HT-29 (cell line): Measurements from ENCODE around the gene FAM169A. TPM values are rescaled to one million over a fixed set of nuclear protein-coding genes. Genes with fewer than 3 reads are reported as not detected.

ENCODE experiments used
- small RNA-seq: library from RNA; depleted of rRNA; stranded (forward); fragments of <200 nt; gene quantifications from one replicate; pipeline ENCODE3, GENCODE V24; 2014
- total RNA-seq: library from RNA; depleted of rRNA; stranded (reverse); fragments of >200 nt; shearing (Covaris generic); gene quantifications from 2 replicates; pipeline ENCODE4 v1.2.3, GENCODE V29; 2014; rRNA removed

FAM169A gene
- total RNA-seq, 1 experiment from 2014 or later = 0.33 TPM

Small RNA genes within 50 kb of the gene (small RNA-seq; reads per million reads assigned to genes)
- gene RF00561 = not detected

Other genes with a start within 250 kb of the FAM169A start
- 397 and 427 TPM in 2 replicates for gene ENC1, start 225.7 kb downstream of the FAM169A start, total RNA-seq
- gene HEXB, start 181.2 kb downstream of the FAM169A start, total RNA-seq = 224 and 238 TPM in 2 replicates
- 19.6 and 21.6 TPM in 2 replicates for gene GFM2, start 99.3 kb downstream of the FAM169A start, total RNA-seq
- 31.4 and 48.1 TPM in 2 replicates for gene NSA2, start 99.1 kb downstream of the FAM169A start, total RNA-seq
- gene GCNT4, start 186.2 kb upstream of the FAM169A start, total RNA-seq = not detected in 2 replicates